MCF 10A (cell line): ENCODE data around the gene TBC1D3G. TPM values are rescaled to one million over a fixed set of nuclear protein-coding genes. Genes with fewer than 3 reads are reported as not detected.

ENCODE experiments used
- total RNA-seq: library from RNA; stranded (reverse); gene quantifications from 2 replicates; pipeline ENCODE4 v1.2.3, GENCODE V29; 2022

TBC1D3G gene
- total RNA-seq, 1 experiment from 2014 or later, result not detected

Other genes with a start within 250 kb of the TBC1D3G start
- not detected in 2 replicates for gene CCL3, start 233.7 kb upstream of the TBC1D3G start, total RNA-seq
- gene CCL4, start 220.1 kb upstream of the TBC1D3G start, total RNA-seq, result not detected in 2 replicates
- gene TBC1D3B, start 147.2 kb upstream of the TBC1D3G start, total RNA-seq, result 12.5 and 14.9 TPM in 2 replicates
- not detected in 2 replicates for gene CCL3L1, start 127.1 kb upstream of the TBC1D3G start, total RNA-seq
- not detected in 2 replicates for gene CCL4L2, start 112.8 kb upstream of the TBC1D3G start, total RNA-seq
- 0.96 and 1.1 TPM in 2 replicates for gene TBC1D3I, start 59.3 kb upstream of the TBC1D3G start, total RNA-seq
- gene TBC1D3H, start 64.6 kb downstream of the TBC1D3G start, total RNA-seq, result not detected in 2 replicates
- 33.9 and 35.5 TPM in 2 replicates for gene ZNHIT3, start 162.8 kb downstream of the TBC1D3G start, total RNA-seq
- gene MYO19, start 211.0 kb downstream of the TBC1D3G start, total RNA-seq, result 64.7 and 72.2 TPM in 2 replicates
- gene PIGW, start 211.1 kb downstream of the TBC1D3G start, total RNA-seq, result 7.5 and 9.8 TPM in 2 replicates
- gene GGNBP2, start 221.0 kb downstream of the TBC1D3G start, total RNA-seq, result 88.7 and 91.5 TPM in 2 replicates